Osteocyte (in vitro differentiated cells): Measurements from ENCODE around the gene GLG1. TPM values are rescaled to one million over a fixed set of nuclear protein-coding genes. Genes with fewer than 3 reads are reported as not detected.

Experiments used
- DNase-seq: peaks from one replicate; pipeline ENCODE4 v3.0.0; 2021; ENCODE audit warnings: mixed read lengths; ENCODE audit not compliant: unreplicated experiment; ENCODE audit errors: extremely low spot score
- H3K27ac Mint-ChIP-seq: one replicate; pipeline ENCODE4 v1.8.0; 2021; ENCODE audit warnings: mild to moderate bottlenecking, mixed read lengths; ENCODE audit not compliant: unreplicated experiment
- H3K27me3 Mint-ChIP-seq: one replicate; pipeline ENCODE4 v1.8.0; 2021; ENCODE audit warnings: mixed read lengths; ENCODE audit not compliant: unreplicated experiment
- H3K36me3 Mint-ChIP-seq: one replicate; pipeline ENCODE4 v1.8.0; 2021; ENCODE audit warnings: mixed read lengths; ENCODE audit not compliant: unreplicated experiment
- H3K4me1 Mint-ChIP-seq: one replicate; pipeline ENCODE4 v1.8.0; 2021; ENCODE audit warnings: mixed read lengths; ENCODE audit not compliant: unreplicated experiment
- H3K4me3 Mint-ChIP-seq: one replicate; pipeline ENCODE4 v1.8.0; 2021; ENCODE audit warnings: mild to moderate bottlenecking, moderate library complexity, mixed read lengths; ENCODE audit not compliant: unreplicated experiment
- H3K9me3 Mint-ChIP-seq: one replicate; pipeline ENCODE4 v1.8.0; 2021; ENCODE audit warnings: mixed read lengths; ENCODE audit not compliant: unreplicated experiment
- CTCF ChIP-seq: fragments of 200-600 bp; sonication (generic); IDR thresholded peaks from 2 replicates; pipeline ENCODE4 v1.5.0; 2021; ENCODE audit warnings: antibody characterized with exemption, mild to moderate bottlenecking, moderate library complexity
- total RNA-seq: library from RNA; stranded (reverse); gene quantifications from 2 replicates; pipeline ENCODE4 v1.2.1, GENCODE V29; 2021

Gene GLG1
- total RNA-seq, 1 donor from 2014 or later = 241 TPM

- no peak overlapping the region for H3K4me3 Mint-ChIP-seq
- no peak overlapping the region for H3K27ac Mint-ChIP-seq
- peaks cover 37% of the 10 kb centered on the region for H3K4me1 Mint-ChIP-seq
- no peaks in the 10 kb centered on the region for H3K27me3 Mint-ChIP-seq
- H3K9me3 Mint-ChIP-seq = no peaks in the 10 kb centered on the region
- DNase-seq = no peak
- no peak for TF ChIP-seq CTCF
- no peaks in the 10 kb centered on the region for H3K36me3 Mint-ChIP-seq
These were observed 31.6 kb downstream of the GLG1 start for GRCh38 chr16:74575175-74575806.

- no peak for TF ChIP-seq CTCF
- Mint-ChIP-seq H3K9me3 (no peaks in the 10 kb centered on the region), H3K36me3 (no peaks in the 10 kb centered on the region), H3K4me1 (peaks cover 33% of the 10 kb centered on the region), H3K27ac (no peak overlapping the region), H3K4me3 (no peak overlapping the region), H3K27me3 (no peaks in the 10 kb centered on the region)
- no peak for DNase-seq
These were observed 32.8 kb downstream of the GLG1 start for GRCh38 chr16:74574146-74574545.

GRCh38 chr16:74573622-74574021 lies 33.3 kb downstream of the GLG1 start:
- no peak for DNase-seq
- Mint-ChIP-seq H3K4me1 (peaks cover 32% of the 10 kb centered on the region), H3K27me3 (no peaks in the 10 kb centered on the region), H3K27ac (no peak overlapping the region), H3K4me3 (no peak overlapping the region), H3K9me3 (no peaks in the 10 kb centered on the region), H3K36me3 (no peaks in the 10 kb centered on the region)
- TF ChIP-seq CTCF = no peak

- TF ChIP-seq CTCF = no peak
- Mint-ChIP-seq H3K27ac (no peak overlapping the region), H3K9me3 (no peaks in the 10 kb centered on the region), H3K27me3 (no peaks in the 10 kb centered on the region), H3K4me3 (no peak overlapping the region), H3K36me3 (no peaks in the 10 kb centered on the region), H3K4me1 (peaks cover 36% of the 10 kb centered on the region)
- no peak for DNase-seq
These were observed 36.3 kb downstream of the GLG1 start for GRCh38 chr16:74570412-74571301.

- no peak for TF ChIP-seq CTCF
- Mint-ChIP-seq H3K9me3 (no peaks in the 10 kb centered on the region), H3K27ac (no peak overlapping the region), H3K27me3 (no peaks in the 10 kb centered on the region), H3K4me3 (no peak overlapping the region), H3K4me1 (peaks cover 37% of the 10 kb centered on the region), H3K36me3 (no peaks in the 10 kb centered on the region)
- no peak for DNase-seq
These were observed 37.8 kb downstream of the GLG1 start for GRCh38 chr16:74568961-74569631.
